Measurements from ENCODE around the gene TNFRSF1B.

The TNFRSF1B gene

GRCh38 chr1:12179676-12180075 lies 12.9 kb downstream of the TNFRSF1B start:
- no peak for TF ChIP-seq CTCF (IDR thresholded peaks at IDR 0.05)
- no peaks in the 10 kb centered on the region for H3K36me3 Mint-ChIP-seq (ENCODE audit: low read depth)
- peaks cover 46% of the 10 kb centered on the region for H3K4me1 Mint-ChIP-seq
- no peak for DNase-seq
- H3K27me3 Mint-ChIP-seq (ENCODE audit: low read depth, poor library complexity), result peaks cover 8% of the 10 kb centered on the region
- H3K27ac Mint-ChIP-seq, result no peak overlapping the region
- H3K9me3 Mint-ChIP-seq, result no peaks in the 10 kb centered on the region
- H3K4me3 Mint-ChIP-seq, result no peak overlapping the region

GRCh38 chr1:12180315-12180714 lies 13.5 kb downstream of the TNFRSF1B start:
- Mint-ChIP-seq H3K27ac (no peak overlapping the region), H3K36me3 (ENCODE audit: low read depth) (no peaks in the 10 kb centered on the region), H3K4me1 (peaks cover 46% of the 10 kb centered on the region), H3K27me3 (ENCODE audit: low read depth, poor library complexity) (peaks cover 8% of the 10 kb centered on the region), H3K4me3 (no peak overlapping the region), H3K9me3 (no peaks in the 10 kb centered on the region)
- DNase-seq, result no peak
- no peak for TF ChIP-seq CTCF (IDR thresholded peaks at IDR 0.05)

GRCh38 chr1:12180903-12181302 lies 14.1 kb downstream of the TNFRSF1B start:
- TF ChIP-seq CTCF (IDR thresholded peaks at IDR 0.05), result no peak
- DNase-seq, result no peak
- peaks cover 46% of the 10 kb centered on the region for H3K4me1 Mint-ChIP-seq
- H3K4me3 Mint-ChIP-seq, result no peak overlapping the region
- H3K27me3 Mint-ChIP-seq (ENCODE audit: low read depth, poor library complexity), result peaks cover 8% of the 10 kb centered on the region
- no peaks in the 10 kb centered on the region for H3K9me3 Mint-ChIP-seq
- H3K36me3 Mint-ChIP-seq (ENCODE audit: low read depth), result no peaks in the 10 kb centered on the region
- no peak overlapping the region for H3K27ac Mint-ChIP-seq

- no peak for DNase-seq
- peaks cover 40% of the 10 kb centered on the region for H3K4me1 Mint-ChIP-seq
- H3K9me3 Mint-ChIP-seq, result no peaks in the 10 kb centered on the region
- no peak overlapping the region for H3K4me3 Mint-ChIP-seq
- no peak for TF ChIP-seq CTCF (IDR thresholded peaks at IDR 0.05)
- no peaks in the 10 kb centered on the region for H3K36me3 Mint-ChIP-seq (ENCODE audit: low read depth)
- no peak overlapping the region for H3K27ac Mint-ChIP-seq
- H3K27me3 Mint-ChIP-seq (ENCODE audit: low read depth, poor library complexity), result peaks cover 8% of the 10 kb centered on the region
Observed at GRCh38 chr1:12181568-12181967, 14.8 kb downstream of the TNFRSF1B start.

- H3K9me3 Mint-ChIP-seq, result no peaks in the 10 kb centered on the region
- H3K4me3 Mint-ChIP-seq, result no peak overlapping the region
- H3K4me1 Mint-ChIP-seq, result peaks cover 37% of the 10 kb centered on the region
- H3K27ac Mint-ChIP-seq, result peak overlapping the region; percentile 34
- no peaks in the 10 kb centered on the region for H3K36me3 Mint-ChIP-seq (ENCODE audit: low read depth)
- DNase-seq, result no peak
- no peak for TF ChIP-seq CTCF (IDR thresholded peaks at IDR 0.05)
- peaks cover 8% of the 10 kb centered on the region for H3K27me3 Mint-ChIP-seq (ENCODE audit: low read depth, poor library complexity)
Observed at GRCh38 chr1:12182410-12182984, 15.7 kb downstream of the TNFRSF1B start.

- H3K4me3 Mint-ChIP-seq, result no peak overlapping the region
- no peak for DNase-seq
- H3K36me3 Mint-ChIP-seq (ENCODE audit: low read depth), result no peaks in the 10 kb centered on the region
- H3K4me1 Mint-ChIP-seq, result peaks cover 34% of the 10 kb centered on the region
- no peaks in the 10 kb centered on the region for H3K9me3 Mint-ChIP-seq
- TF ChIP-seq CTCF (IDR thresholded peaks at IDR 0.05), result no peak
- no peak overlapping the region for H3K27ac Mint-ChIP-seq
- H3K27me3 Mint-ChIP-seq (ENCODE audit: low read depth, poor library complexity), result peaks cover 8% of the 10 kb centered on the region
Observed at GRCh38 chr1:12183095-12183794, 16.5 kb downstream of the TNFRSF1B start.
